ENCODE results near the gene MLPH. TPM values are rescaled to one million over a fixed set of nuclear protein-coding genes. Genes with fewer than 3 reads are reported as not detected.

The MLPH gene
- total and polyA plus RNA-seq, 4 donors: 71.0 to 295 (median 192) TPM

- Histone ChIP-seq H3K4me3 (no peak overlapping the region), H3K36me3 (ENCODE audit: control insufficient read depth in 4 of 4, insufficient read depth in 4 of 4, low read length in 4 of 4) (no peaks in the 10 kb centered on the region), H3K27me3 (ENCODE audit: control insufficient read depth in 3 of 3, insufficient read depth in 3 of 3, low read length in 2 of 3) (peaks cover 0 to 3% (median 0%) of the 10 kb centered on the region in 3 donors), H3K9me3 (ENCODE audit: control insufficient read depth in 4 of 4, insufficient read depth in 3 of 4, low read length in 3 of 4) (no peaks in the 10 kb centered on the region), H3K4me1 (ENCODE audit: control insufficient read depth in 5 of 5, insufficient read depth in 5 of 5, low read length in 5 of 5) (peaks cover 0 to 45% (median 30%) of the 10 kb centered on the region in 5 donors), H3K27ac (ENCODE audit: low read depth in 1 of 2, low read length in 1 of 2) (no peak overlapping the region), H3K9ac (ENCODE audit: insufficient read depth in 1 of 2, low read length in 2 of 2) (no peak overlapping the region)
- no peak for ATAC-seq (ENCODE audit: insufficient read depth, low FRiP score)
- 92 to 94% methylated on average over 2 of the region's 2 CpGs for WGBS, 2 donors
- no peak for DNase-seq
- TF ChIP-seq CTCF (IDR thresholded peaks at IDR 0.05; ENCODE audit: control extremely low read depth, extremely low read depth): no peak
These were observed 9.0 kb upstream of the MLPH start for GRCh38 chr2:237478095-237478494.

DNA sequence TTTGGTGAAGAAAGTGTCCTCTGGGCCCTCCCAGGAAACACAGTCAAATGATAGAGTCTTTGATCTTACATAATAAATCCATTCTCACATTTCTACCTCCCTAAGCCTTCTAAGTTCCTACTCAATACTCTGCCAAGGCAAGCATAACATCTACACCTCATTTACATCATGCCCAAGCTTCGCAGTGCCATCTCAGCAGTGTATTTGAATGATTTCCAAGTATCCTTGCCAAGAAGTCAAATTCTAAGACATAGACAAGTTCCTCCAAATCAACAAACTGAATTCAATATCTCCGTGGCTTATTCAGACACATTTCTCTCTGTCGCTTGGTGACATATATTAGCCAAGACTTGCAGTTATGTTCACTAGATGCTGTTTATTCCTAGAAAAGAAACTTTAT, 8.1 kb upstream of the MLPH start:
- Histone ChIP-seq H3K27ac (ENCODE audit: low read depth in 1 of 2, low read length in 1 of 2) (no peak overlapping the region), H3K36me3 (ENCODE audit: control insufficient read depth in 4 of 4, insufficient read depth in 4 of 4, low read length in 4 of 4) (no peaks in the 10 kb centered on the region), H3K4me3 (no peak overlapping the region), H3K27me3 (ENCODE audit: control insufficient read depth in 3 of 3, insufficient read depth in 3 of 3, low read length in 2 of 3) (peaks cover 0 to 3% (median 0%) of the 10 kb centered on the region in 3 donors), H3K4me1 (ENCODE audit: control insufficient read depth in 5 of 5, insufficient read depth in 5 of 5, low read length in 5 of 5) (peaks cover 0 to 39% (median 27%) of the 10 kb centered on the region in 5 donors), H3K9me3 (ENCODE audit: control insufficient read depth in 4 of 4, insufficient read depth in 3 of 4, low read length in 3 of 4) (no peaks in the 10 kb centered on the region), H3K9ac (ENCODE audit: insufficient read depth in 1 of 2, low read length in 2 of 2) (no peak overlapping the region)
- no peak for DNase-seq
- no peak for ATAC-seq (ENCODE audit: insufficient read depth, low FRiP score)
- 76 to 81% methylated on average over 3 of the region's 3 CpGs for WGBS, 2 donors
- TF ChIP-seq CTCF (IDR thresholded peaks at IDR 0.05; ENCODE audit: control extremely low read depth, extremely low read depth): no peak

- H3K27me3 ChIP-seq (ENCODE audit: control insufficient read depth in 3 of 3, insufficient read depth in 3 of 3, low read length in 2 of 3): peaks cover 0 to 3% (median 0%) of the 10 kb centered on the region in 3 donors
- H3K27ac ChIP-seq (ENCODE audit: low read depth in 1 of 2, low read length in 1 of 2): no peak overlapping the region
- TF ChIP-seq CTCF (IDR thresholded peaks at IDR 0.05; ENCODE audit: control extremely low read depth, extremely low read depth): no peak
- no peaks in the 10 kb centered on the region for H3K36me3 ChIP-seq (ENCODE audit: control insufficient read depth in 4 of 4, insufficient read depth in 4 of 4, low read length in 4 of 4)
- no peak overlapping the region for H3K9ac ChIP-seq (ENCODE audit: insufficient read depth in 1 of 2, low read length in 2 of 2)
- H3K4me1 ChIP-seq (ENCODE audit: control insufficient read depth in 5 of 5, insufficient read depth in 5 of 5, low read length in 5 of 5): peaks cover 0 to 31% (median 20%) of the 10 kb centered on the region in 5 donors
- H3K4me3 ChIP-seq: no peak overlapping the region
- no peak for ATAC-seq (ENCODE audit: insufficient read depth, low FRiP score)
- no peaks in the 10 kb centered on the region for H3K9me3 ChIP-seq (ENCODE audit: control insufficient read depth in 4 of 4, insufficient read depth in 3 of 4, low read length in 3 of 4)
- 56 to 82% methylated on average over 4 of the region's 4 CpGs for WGBS, 2 donors
- DNase-seq: peak; percentile 37 to 79 (median 66)
These were observed 7.3 kb upstream of the MLPH start for GRCh38 chr2:237479747-237480146.

DNA sequence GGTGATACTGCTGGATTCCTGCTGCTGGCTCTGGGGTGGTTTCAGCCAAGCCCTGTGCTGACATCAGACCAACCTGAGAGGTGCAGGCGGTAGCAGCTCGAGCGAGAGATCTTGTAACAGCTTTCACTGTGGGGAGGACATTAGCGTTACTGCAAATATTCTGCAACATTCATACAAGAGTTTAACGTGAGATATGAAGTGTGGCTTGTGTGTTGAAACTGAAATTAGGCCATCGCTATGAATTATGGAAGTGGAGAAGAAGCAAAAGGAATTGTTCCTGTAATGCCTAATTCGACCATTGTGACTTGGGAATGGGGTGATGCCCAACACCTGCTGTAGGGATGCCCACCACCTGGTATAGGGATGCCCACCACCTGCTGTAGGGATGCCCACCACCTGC, 6.5 kb upstream of the MLPH start:
- no peak for TF ChIP-seq CTCF (IDR thresholded peaks at IDR 0.05; ENCODE audit: control extremely low read depth, extremely low read depth)
- 71 to 77% methylated on average over 7 of the region's 7 CpGs for WGBS, 2 donors
- Histone ChIP-seq H3K4me3 (no peak overlapping the region), H3K27ac (ENCODE audit: low read depth in 1 of 2, low read length in 1 of 2) (peak overlapping the region in 1 of 2 donors; percentile 75), H3K36me3 (ENCODE audit: control insufficient read depth in 4 of 4, insufficient read depth in 4 of 4, low read length in 4 of 4) (no peaks in the 10 kb centered on the region), H3K27me3 (ENCODE audit: control insufficient read depth in 3 of 3, insufficient read depth in 3 of 3, low read length in 2 of 3) (peaks cover 0 to 9% (median 7%) of the 10 kb centered on the region in 3 donors), H3K9ac (ENCODE audit: insufficient read depth in 1 of 2, low read length in 2 of 2) (no peak overlapping the region), H3K4me1 (ENCODE audit: control insufficient read depth in 5 of 5, insufficient read depth in 5 of 5, low read length in 5 of 5) (peaks cover 0 to 28% (median 19%) of the 10 kb centered on the region in 5 donors), H3K9me3 (ENCODE audit: control insufficient read depth in 4 of 4, insufficient read depth in 3 of 4, low read length in 3 of 4) (no peaks in the 10 kb centered on the region)
- ATAC-seq (ENCODE audit: insufficient read depth, low FRiP score): no peak
- DNase-seq: peak in 1 of 3 donors; percentile 6

Data from lung (tissue), 12 donors.